DND-41 (cell line): ENCODE data around the gene DLGAP4.

ENCODE experiments used
- EZH2 ChIP-seq: IDR thresholded peaks from 3 replicates; pipeline ENCODE4 v1.6.1; 2012; ENCODE audit warnings: borderline replicate concordance, low read depth, mild to moderate bottlenecking, moderate library complexity, low read length, inconsistent platforms; ENCODE audit not compliant: severe bottlenecking
- TF ChIP-seq, protein P1 (sequence below): IDR thresholded peaks from 2 replicates; pipeline ENCODE4 v1.5.1; 2012; ENCODE audit warnings: borderline replicate concordance, low read length, moderate library complexity, mild to moderate bottlenecking; ENCODE audit not compliant: poor library complexity, severe bottlenecking; ENCODE audit errors: extremely low read depth

DNA sequence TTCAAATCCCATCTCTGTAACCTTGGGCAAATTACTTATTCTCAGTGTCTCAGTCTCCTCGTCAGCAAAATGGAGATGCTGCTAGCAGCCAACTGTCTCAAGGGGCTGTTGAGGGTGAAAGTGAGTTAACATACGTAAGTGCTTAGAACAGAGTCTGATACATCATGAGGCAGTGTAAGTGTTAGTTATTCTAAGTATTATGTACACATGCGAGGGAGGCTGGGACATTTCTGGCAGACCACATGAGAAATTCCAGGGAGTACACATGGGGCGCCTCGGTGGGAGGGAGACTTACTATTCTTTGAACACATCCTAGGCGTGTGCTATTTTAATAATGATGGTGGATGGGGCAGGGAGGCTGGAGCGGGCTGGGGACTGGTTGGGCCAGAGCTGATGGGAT is 99.1 kb downstream of the DLGAP4 start:
- TF ChIP-seq, protein P1, sequence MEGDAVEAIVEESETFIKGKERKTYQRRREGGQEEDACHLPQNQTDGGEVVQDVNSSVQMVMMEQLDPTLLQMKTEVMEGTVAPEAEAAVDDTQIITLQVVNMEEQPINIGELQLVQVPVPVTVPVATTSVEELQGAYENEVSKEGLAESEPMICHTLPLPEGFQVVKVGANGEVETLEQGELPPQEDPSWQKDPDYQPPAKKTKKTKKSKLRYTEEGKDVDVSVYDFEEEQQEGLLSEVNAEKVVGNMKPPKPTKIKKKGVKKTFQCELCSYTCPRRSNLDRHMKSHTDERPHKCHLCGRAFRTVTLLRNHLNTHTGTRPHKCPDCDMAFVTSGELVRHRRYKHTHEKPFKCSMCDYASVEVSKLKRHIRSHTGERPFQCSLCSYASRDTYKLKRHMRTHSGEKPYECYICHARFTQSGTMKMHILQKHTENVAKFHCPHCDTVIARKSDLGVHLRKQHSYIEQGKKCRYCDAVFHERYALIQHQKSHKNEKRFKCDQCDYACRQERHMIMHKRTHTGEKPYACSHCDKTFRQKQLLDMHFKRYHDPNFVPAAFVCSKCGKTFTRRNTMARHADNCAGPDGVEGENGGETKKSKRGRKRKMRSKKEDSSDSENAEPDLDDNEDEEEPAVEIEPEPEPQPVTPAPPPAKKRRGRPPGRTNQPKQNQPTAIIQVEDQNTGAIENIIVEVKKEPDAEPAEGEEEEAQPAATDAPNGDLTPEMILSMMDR: no peak
- TF ChIP-seq EZH2: no peak
